Measurements from ENCODE around the gene CILP2. TPM values are rescaled to one million over a fixed set of nuclear protein-coding genes. Genes with fewer than 3 reads are reported as not detected.

CILP2 gene
- total RNA-seq, 1 experiment from 2014 or later = 2.0 TPM

GRCh38 chr19:19529783-19530422 is 8.2 kb upstream of the CILP2 start:
- DNase-seq (no peak), ATAC-seq (no peak)
- peaks cover 7% of the 10 kb centered on the region; the same call in 1 of the 2 replicates for H3K36me3 ChIP-seq (ENCODE audit: low read depth, low read length)
- CTCF ChIA-PET = no interaction called here
- H3K4me2 ChIP-seq (ENCODE audit: low read length) = no peak overlapping the region
- H3K9me3 ChIP-seq (ENCODE audit: low read length) = no peaks in the 10 kb centered on the region
- no peaks in the 10 kb centered on the region for H3K27me3 ChIP-seq (ENCODE audit: low read length)
- H3F3A ChIP-seq (ENCODE audit: low read length, unreplicated experiment) = no peaks in the 10 kb centered on the region
- no peaks in the 10 kb centered on the region for H3K4me1 ChIP-seq (ENCODE audit: insufficient read depth, low read length)
- no peak overlapping the region for H3K27ac ChIP-seq (ENCODE audit: low read length)
- no peak overlapping the region for H3K4me3 ChIP-seq (ENCODE audit: low read length)
- BruUV-seq (replicated peaks) = no TSS peak
- H3K79me2 ChIP-seq (ENCODE audit: low read length) = peaks cover 1% of the 10 kb centered on the region; the same call in 1 of the 2 replicates
- no peaks in the 10 kb centered on the region for H3K9me2 ChIP-seq (replicated peaks; ENCODE audit: low read length)
- H3K9ac ChIP-seq (ENCODE audit: low read length) = no peak overlapping the region
- H2AFZ ChIP-seq (ENCODE audit: low read length) = no peak overlapping the region
- POLR2A ChIA-PET (ENCODE audit: unreplicated experiment) = interaction anchor here (0.6 kb wide), 1 partner anchor 76 kb away, joined by 3 read pairs; no protein-coding TSS in a partner anchor
- TF ChIP-seq CTCF (conservative IDR thresholded peaks at IDR 0.05; ENCODE audit: low read depth, low read length) (no peak), EZH2phosphoT487 (IDR thresholded peaks at IDR 0.05; ENCODE audit: borderline replicate concordance, low read length) (no peak)
- intact Hi-C loops (cut with micrococcal nuclease) = loop anchor here (10.0 kb wide), 1 partner anchor 425 kb away; no protein-coding TSS in a partner anchor
- no peaks in the 10 kb centered on the region for H4K20me1 ChIP-seq (ENCODE audit: low read length)

- no peaks in the 10 kb centered on the region for H3F3A ChIP-seq (ENCODE audit: low read length, unreplicated experiment)
- no peaks in the 10 kb centered on the region for H3K9me2 ChIP-seq (replicated peaks; ENCODE audit: low read length)
- H3K36me3 ChIP-seq (ENCODE audit: low read depth, low read length) = peaks cover 7% of the 10 kb centered on the region; the same call in 1 of the 2 replicates
- no peak overlapping the region for H2AFZ ChIP-seq (ENCODE audit: low read length)
- no peaks in the 10 kb centered on the region for H4K20me1 ChIP-seq (ENCODE audit: low read length)
- H3K9ac ChIP-seq (ENCODE audit: low read length) = no peak overlapping the region
- CTCF ChIA-PET = no interaction called here
- no TSS peak for BruUV-seq (replicated peaks)
- TF ChIP-seq CTCF (conservative IDR thresholded peaks at IDR 0.05; ENCODE audit: low read depth, low read length) (0 out of 2 replicates have a peak, but pooled peaks have one; percentile 9), EZH2 (IDR thresholded peaks at IDR 0.05; ENCODE audit: low read length, unreplicated experiment) (no peak)
- H3K27ac ChIP-seq (ENCODE audit: low read length) = no peak overlapping the region
- DNase-seq (no peak), ATAC-seq (no peak)
- POLR2A ChIA-PET (ENCODE audit: unreplicated experiment) = interaction anchor here (0.6 kb wide), 1 partner anchor 76 kb away, joined by 3 read pairs; no protein-coding TSS in a partner anchor
- intact Hi-C loops (cut with micrococcal nuclease) = loop anchor here (10.0 kb wide), 1 partner anchor 424 kb away; no protein-coding TSS in a partner anchor
- no peaks in the 10 kb centered on the region for H3K79me2 ChIP-seq (ENCODE audit: low read length)
- H3K4me3 ChIP-seq (ENCODE audit: low read length) = no peak overlapping the region
- no peaks in the 10 kb centered on the region for H3K4me1 ChIP-seq (ENCODE audit: insufficient read depth, low read length)
- H3K4me2 ChIP-seq (ENCODE audit: low read length) = no peak overlapping the region
- H3K27me3 ChIP-seq (ENCODE audit: low read length) = no peaks in the 10 kb centered on the region
- H3K9me3 ChIP-seq (ENCODE audit: low read length) = no peaks in the 10 kb centered on the region
Observed at GRCh38 chr19:19530423-19530804, 7.7 kb upstream of the CILP2 start.

GRCh38 chr19:19530889-19531288 is 7.2 kb upstream of the CILP2 start:
- no peak overlapping the region for H3K4me2 ChIP-seq (ENCODE audit: low read length)
- no peak overlapping the region for H3K4me3 ChIP-seq (ENCODE audit: low read length)
- H3K79me2 ChIP-seq (ENCODE audit: low read length) = no peaks in the 10 kb centered on the region
- no peak overlapping the region for H3K27ac ChIP-seq (ENCODE audit: low read length)
- H3K9me3 ChIP-seq (ENCODE audit: low read length) = no peaks in the 10 kb centered on the region
- ATAC-seq = no peak
- no peaks in the 10 kb centered on the region for H3K27me3 ChIP-seq (ENCODE audit: low read length)
- POLR2A ChIA-PET (ENCODE audit: unreplicated experiment) = no interaction called here
- no peaks in the 10 kb centered on the region for H4K20me1 ChIP-seq (ENCODE audit: low read length)
- H3F3A ChIP-seq (ENCODE audit: low read length, unreplicated experiment) = no peaks in the 10 kb centered on the region
- no peaks in the 10 kb centered on the region for H3K4me1 ChIP-seq (ENCODE audit: insufficient read depth, low read length)
- intact Hi-C loops (cut with micrococcal nuclease) = loop anchor here (10.0 kb wide), 1 partner anchor 424 kb away; no protein-coding TSS in a partner anchor
- DNase-seq = no peak
- H2AFZ ChIP-seq (ENCODE audit: low read length) = no peak overlapping the region
- peaks cover 7% of the 10 kb centered on the region; the same call in 1 of the 2 replicates for H3K36me3 ChIP-seq (ENCODE audit: low read depth, low read length)
- BruUV-seq (replicated peaks) = no TSS peak
- TF ChIP-seq EZH2 (IDR thresholded peaks at IDR 0.05; ENCODE audit: low read length, unreplicated experiment) = no peak
- no peaks in the 10 kb centered on the region for H3K9me2 ChIP-seq (replicated peaks; ENCODE audit: low read length)
- no peak overlapping the region for H3K9ac ChIP-seq (ENCODE audit: low read length)
- CTCF ChIA-PET = interaction anchor here (0.6 kb wide), 1 partner anchor 17 kb away, joined by 4 read pairs; no protein-coding TSS in a partner anchor

All from PC-3 (cell line).